Fibroblast of lung (primary cell): ENCODE data around the gene NKTR.

ENCODE experiments used
- CTCF ChIP-seq, 2 donors: IDR thresholded peaks in 1 of 2; conservative IDR thresholded peaks in 1 of 2; 1 replicate in 1 of 2; 2 replicates in 1 of 2; pipeline ENCODE4 v1.5.1; 2011 to 2012; ENCODE audit warnings: low read length in 2 of 2, control low read depth in 1 of 2, inconsistent platforms in 1 of 2, low read depth in 1 of 2, mild to moderate bottlenecking in 1 of 2
- EZH2 ChIP-seq: IDR thresholded peaks from 2 replicates; pipeline ENCODE4 v1.5.1; 2012; ENCODE audit warnings: low read length, control low read depth, mild to moderate bottlenecking; ENCODE audit errors: missing control alignments

- no peak for TF ChIP-seq CTCF (conservative IDR thresholded peaks at IDR 0.05 in 1 of 2, IDR thresholded peaks at IDR 0.05 in 1 of 2; ENCODE audit: low read depth in 1 of 2, low read length in 2 of 2)
- TF ChIP-seq EZH2, result no peak
Measured at GRCh38 chr3:42640771-42641370, 40.4 kb downstream of the NKTR start.
